H1 (cell line): ENCODE data around the gene SORCS3. TPM values are rescaled to one million over a fixed set of nuclear protein-coding genes. Genes with fewer than 3 reads are reported as not detected.

Experiments used
- CTCF ChIA-PET: fragments of 300-600 bp; sonication (Branson Sonifier 250); formaldehyde crosslinking; loops from one replicate; lab custom pipeline; 2021; ENCODE audit not compliant: partially characterized antibody; lab: Charles Lee
- POLR2A ChIA-PET: fragments of 300-600 bp; sonication (Branson Sonifier 250); formaldehyde crosslinking; loops from one replicate; lab custom pipeline; 2021; ENCODE audit warnings: inconsistent platforms; ENCODE audit not compliant: partially characterized antibody; lab: Charles Lee
- DNase-seq, 2 experiments: peaks; one replicate each; pipeline versions ENCODE4 v3.0.0 to v3.0.0-alpha.2; 2010 to 2022; ENCODE audit warnings: low spot score in 2 of 2, low read depth in 1 of 2, mixed read lengths in 1 of 2
- FAIRE-seq: peaks from 2 replicates; lab custom pipeline; 2011; peaks lifted over from hg19 to GRCh38; lab: Jason Lieb, UNC
- H2AFZ ChIP-seq: 2 replicates; pipeline ENCODE4 v1.8.1; 2012; ENCODE audit warnings: low read length, inconsistent platforms
- H2AK5ac ChIP-seq: 2 replicates; pipeline ENCODE4 v1.6.1; 2013; ENCODE audit warnings: low read depth, low read length
- H2BK120ac ChIP-seq: replicated peaks from 2 replicates; pipeline ENCODE3; 2013; ENCODE audit warnings: low read depth, low read length, inconsistent platforms
- H2BK12ac ChIP-seq: 2 replicates; pipeline ENCODE4 v1.6.1; 2013; ENCODE audit warnings: low read depth, low read length
- H2BK15ac ChIP-seq: 2 replicates; pipeline ENCODE4 v1.6.1; 2013; ENCODE audit warnings: low read length
- H2BK20ac ChIP-seq: 2 replicates; pipeline ENCODE4 v1.6.1; 2013; ENCODE audit warnings: low read length
- H2BK5ac ChIP-seq: 2 replicates; pipeline ENCODE4 v1.6.1; 2013; ENCODE audit warnings: low read depth, low read length
- H3K14ac ChIP-seq: 2 replicates; pipeline ENCODE4 v1.6.1; 2013; ENCODE audit warnings: inconsistent platforms; ENCODE audit not compliant: insufficient read length
- H3K18ac ChIP-seq: 2 replicates; pipeline ENCODE4 v1.6.1; 2013; ENCODE audit warnings: low read length; ENCODE audit errors: extremely low read depth
- H3K23ac ChIP-seq: 2 replicates; pipeline ENCODE4 v1.6.1; 2013; ENCODE audit warnings: inconsistent platforms; ENCODE audit not compliant: insufficient read length
- H3K23me2 ChIP-seq: 2 replicates; pipeline ENCODE4 v1.6.1; 2013; ENCODE audit warnings: low read depth, low read length
- H3K27ac ChIP-seq: 2 replicates; pipeline ENCODE4 v1.6.1; 2011; ENCODE audit warnings: low read depth, low read length, inconsistent platforms
- H3K27me3 ChIP-seq, 4 experiments: replicated peaks in 1 of 4; 1 replicate in 1 of 4; 2 replicates in 3 of 4; pipeline versions ENCODE4 v1.6.1 to v1.8.1; 2011 to 2013; ENCODE audit warnings: low read length in 3 of 4, mild to moderate bottlenecking in 3 of 4, inconsistent platforms in 2 of 4, mixed read lengths in 2 of 4, moderate library complexity in 1 of 4; ENCODE audit not compliant: control insufficient read depth in 3 of 4, insufficient read depth in 3 of 4; ENCODE audit errors: extremely low read depth in 1 of 4
- H3K36me3 ChIP-seq, 4 experiments: 2 replicates each; pipeline versions ENCODE4 v1.6.1 to v1.8.1; 2011 to 2013; ENCODE audit warnings: mild to moderate bottlenecking in 4 of 4, low read length in 3 of 4, moderate library complexity in 2 of 4, control low read depth in 1 of 4, inconsistent platforms in 1 of 4; ENCODE audit not compliant: insufficient read depth in 4 of 4, control insufficient read depth in 2 of 4
- H3K4ac ChIP-seq: replicated peaks from 2 replicates; pipeline ENCODE3; 2013; ENCODE audit warnings: low read length, low read depth, mixed read lengths, inconsistent platforms; ENCODE audit not compliant: insufficient read length
- H3K4me1 ChIP-seq, 4 experiments: replicated peaks in 1 of 4; 1 replicate in 1 of 4; 2 replicates in 3 of 4; pipeline versions ENCODE4 v1.6.1 to v1.8.1; 2011 to 2013; ENCODE audit warnings: low read length in 3 of 4, inconsistent platforms in 2 of 4, mixed read lengths in 1 of 4; ENCODE audit not compliant: insufficient read depth in 4 of 4, control insufficient read depth in 3 of 4
- H3K4me2 ChIP-seq, 2 experiments: 2 replicates each; pipeline versions ENCODE4 v1.6.1 to v1.8.1; 2011 to 2013; ENCODE audit warnings: low read depth in 2 of 2, low read length in 2 of 2, control low read depth in 1 of 2, inconsistent platforms in 1 of 2, mild to moderate bottlenecking in 1 of 2; ENCODE audit not compliant: insufficient read depth in 1 of 2
- H3K4me3 ChIP-seq, 4 experiments: fragments of 200-600, 300-600 bp in 1 of 4; sonication (generic), shearing (Covaris generic), sonication (Bioruptor Twin) in 1 of 4; 2 replicates each; pipeline versions ENCODE4 v1.5.1 to v1.8.1; 2011 to 2016; ENCODE audit warnings: low read length in 4 of 4, low read depth in 3 of 4, control low read depth in 2 of 4, inconsistent platforms in 2 of 4, mild to moderate bottlenecking in 2 of 4, mixed read lengths in 1 of 4, moderate library complexity in 1 of 4; ENCODE audit not compliant: insufficient read depth in 2 of 4; ENCODE audit errors: extremely low read depth in 1 of 4
- H3K56ac ChIP-seq: replicated peaks from 2 replicates; pipeline ENCODE3; 2013; ENCODE audit warnings: low read depth, mild to moderate bottlenecking, mixed read lengths, low read length, inconsistent platforms; ENCODE audit not compliant: insufficient read length
- H3K79me1 ChIP-seq: 2 replicates; pipeline ENCODE4 v1.6.1; 2013; ENCODE audit warnings: low read depth, low read length, control low read depth
- H3K79me2 ChIP-seq, 2 experiments: 2 replicates each; pipeline versions ENCODE4 v1.6.1 to v1.8.1; 2012 to 2013; ENCODE audit warnings: low read length in 2 of 2, mild to moderate bottlenecking in 2 of 2, inconsistent platforms in 1 of 2; ENCODE audit not compliant: insufficient read depth in 2 of 2, control insufficient read depth in 1 of 2
- H3K9ac ChIP-seq, 4 experiments: replicated peaks in 1 of 4; 1 replicate in 1 of 4; 2 replicates in 3 of 4; pipeline versions ENCODE4 v1.6.1 to v1.8.1; 2011 to 2013; ENCODE audit warnings: low read depth in 3 of 4, low read length in 3 of 4, control low read depth in 2 of 4, mild to moderate bottlenecking in 2 of 4, moderate library complexity in 2 of 4, inconsistent platforms in 1 of 4; ENCODE audit errors: extremely low read depth in 1 of 4
- H3K9me3 ChIP-seq, 2 experiments: 2 replicates each; pipeline versions ENCODE4 v1.6.1 to v1.8.1; 2012 to 2013; ENCODE audit warnings: mild to moderate bottlenecking in 2 of 2, moderate library complexity in 2 of 2, control low read depth in 1 of 2, inconsistent platforms in 1 of 2, low read depth in 1 of 2, low read length in 1 of 2, mixed read lengths in 1 of 2; ENCODE audit not compliant: insufficient read depth in 2 of 2
- H4K20me1 ChIP-seq, 2 experiments: replicated peaks in 1 of 2; 2 replicates each; pipeline versions ENCODE3 to v1.8.1; 2011 to 2013; ENCODE audit warnings: inconsistent platforms in 2 of 2, low read length in 2 of 2, mild to moderate bottlenecking in 1 of 2; ENCODE audit not compliant: insufficient read depth in 2 of 2, control insufficient read depth in 1 of 2
- H4K5ac ChIP-seq: 2 replicates; pipeline ENCODE4 v1.6.1; 2013; ENCODE audit warnings: low read length, low read depth, mixed read lengths, inconsistent platforms; ENCODE audit not compliant: insufficient read length
- H4K8ac ChIP-seq: 2 replicates; pipeline ENCODE4 v1.8.0; 2013; ENCODE audit warnings: mild to moderate bottlenecking, moderate library complexity, low read length, inconsistent platforms; ENCODE audit not compliant: insufficient read depth; ENCODE audit errors: extremely low read depth
- H4K91ac ChIP-seq: replicated peaks from 2 replicates; pipeline ENCODE3; 2013; ENCODE audit warnings: low read length, mixed read lengths, inconsistent platforms; ENCODE audit not compliant: insufficient read length
- JUN ChIP-seq: IDR thresholded peaks from 2 replicates; pipeline ENCODE4 v1.6.1; 2011; ENCODE audit warnings: low read depth, mild to moderate bottlenecking, improper control_type of control experiment, low read length
- WGBS, 2 experiments: shearing (Covaris generic) in 1 of 2; methylation state at CpG; one replicate each; pipeline versions ENCODE4 v1.1.6 to v1.1.7; 2013 to 2015; ENCODE audit warnings: low lambda C conversion rate in 2 of 2, mixed read lengths in 2 of 2, inconsistent platforms in 1 of 2, low coverage in 1 of 2, missing lambda C conversion rate in 1 of 2; ENCODE audit not compliant: insufficient replicate concordance in 2 of 2, insufficient coverage in 1 of 2, insufficient read length in 1 of 2; ENCODE audit errors: extremely low coverage in 1 of 2, missing lambda C conversion rate in 1 of 2; 5-methylcytosine and 5-hydroxymethylcytosine counted together
- polyA plus RNA-seq, 7 experiments: library from polyadenylated mRNA; depleted of rRNA in 3 of 7; stranded (reverse) in 5 of 7; unstranded in 2 of 7; fragments of >200 nt in 5 of 7; fragments of 200-250 nt in 2 of 7; gene quantifications; 1 replicate in 5 of 7; 2 replicates in 1 of 7; 4 replicates in 1 of 7; pipeline versions ENCODE4 v1.2.1 to v1.2.3, GENCODE V29; 2011 to 2013; ENCODE audit warnings: missing spikeins in 2 of 7, mixed read lengths in 2 of 7
- total RNA-seq: library from RNA; stranded (reverse); fragmentation: NEBNext Ultra II Directional; extraction: Animal tissue kit (Norgen Biotek cat#: 25700); gene quantifications from 2 replicates; pipeline ENCODE4 v1.2.1, GENCODE V29; 2021

SORCS3 gene
- total and polyA plus RNA-seq, 2 of the 8 experiments (the other 6 are each of a cell fraction or from before 2014, with no cell fraction given) = 0.26 to 0.88 TPM

- no peak overlapping the region for H3K23ac ChIP-seq
- DNase-seq (no peak), FAIRE-seq (no peak)
- no peak overlapping the region for H3K18ac ChIP-seq
- H2BK120ac ChIP-seq = no peak overlapping the region
- H3K27ac ChIP-seq = no peak overlapping the region
- H3K56ac ChIP-seq = no peak overlapping the region
- WGBS, 2 experiments = 92% methylated on average over 1 of the region's 1 CpG; no CpG with 5 or more reads in 1 of the 2 experiments
- H2BK20ac ChIP-seq = no peak overlapping the region
- H4K91ac ChIP-seq = no peak overlapping the region
- H4K8ac ChIP-seq = no peak overlapping the region
- H3K9ac ChIP-seq = peak overlapping the region in 1 of 4 experiments; percentile 34; a peak in 1 of 7 replicates
- H4K5ac ChIP-seq = no peak overlapping the region
- no peak overlapping the region for H2AK5ac ChIP-seq
- H3K4me1 ChIP-seq = no peaks in the 10 kb centered on the region
- H2AFZ ChIP-seq = no peak overlapping the region
- H3K4me3 ChIP-seq = no peak overlapping the region
- H2BK5ac ChIP-seq = no peak overlapping the region
- ChIA-PET CTCF (no interaction called here), POLR2A (no interaction called here)
- H3K14ac ChIP-seq = no peak overlapping the region
- H2BK15ac ChIP-seq = no peak overlapping the region
- H3K27me3 ChIP-seq = no peaks in the 10 kb centered on the region
- H4K20me1 ChIP-seq = no peaks in the 10 kb centered on the region
- H3K4me2 ChIP-seq = no peak overlapping the region
- H3K23me2 ChIP-seq = no peaks in the 10 kb centered on the region
- H3K79me1 ChIP-seq = no peaks in the 10 kb centered on the region
- H3K36me3 ChIP-seq = no peaks in the 10 kb centered on the region
- no peak overlapping the region for H3K4ac ChIP-seq
- H3K9me3 ChIP-seq = no peaks in the 10 kb centered on the region
- H3K79me2 ChIP-seq = no peaks in the 10 kb centered on the region
- no peak overlapping the region for H2BK12ac ChIP-seq
- TF ChIP-seq JUN = no peak
Observed at GRCh38 chr10:105041956-105042355, 400.9 kb downstream of the SORCS3 start.
